Stimulated activated CD4-positive, alpha-beta T cell treated with anti-CD3 and anti-CD28 coated beads, TNF-alpha, amount 100 ng/mL, for 24 hours (primary cell): Measurements from ENCODE around the gene BAZ2B.
"Not testable (repeated sequence)": the region's sequence is repeated elsewhere in the genome, so short reads cannot be mapped to it uniquely, and the experiment has no call there.

Source experiments
- DNase-seq, 3 experiments: peaks; one replicate each; pipeline ENCODE4 v3.0.0-alpha.2; 2020; ENCODE audit warnings: low read depth in 3 of 3

The BAZ2B gene

GRCh38 chr2:159616286-159616701 is at the start of gene BAZ2B:
Gene BAZ2B (minus strand): TSS chr2:159616548. CDS start chr2:159478719, 137,829 bp downstream.
- no peak for DNase-seq

- DNase-seq: no peak
Measured at GRCh38 chr2:159661286-159661685, 44.9 kb upstream of the BAZ2B start.

GRCh38 chr2:159658881-159659873 is 42.8 kb upstream of the BAZ2B start:
- DNase-seq: no peak

GRCh38 chr2:159653962-159654361 is 37.6 kb upstream of the BAZ2B start:
- DNase-seq: no peak

- no peak for DNase-seq
Measured at GRCh38 chr2:159651884-159652283, 35.5 kb upstream of the BAZ2B start.

- DNase-seq: no peak
Measured at GRCh38 chr2:159650574-159650973, 34.2 kb upstream of the BAZ2B start.

- DNase-seq: no peak
Measured at GRCh38 chr2:159648643-159649042, 32.3 kb upstream of the BAZ2B start.

GRCh38 chr2:159647667-159648066 is 31.3 kb upstream of the BAZ2B start:
- no peak for DNase-seq

GRCh38 chr2:159640176-159640575 is 23.8 kb upstream of the BAZ2B start:
- no peak for DNase-seq

- DNase-seq: no peak
Measured at GRCh38 chr2:159639712-159640111, 23.4 kb upstream of the BAZ2B start.

- DNase-seq: no peak
Measured at GRCh38 chr2:159639071-159639470, 22.7 kb upstream of the BAZ2B start.

- DNase-seq: no peak
Measured at GRCh38 chr2:159637988-159638501, 21.7 kb upstream of the BAZ2B start.

- no peak for DNase-seq
Measured at GRCh38 chr2:159637240-159637639, 20.9 kb upstream of the BAZ2B start.

GRCh38 chr2:159635006-159635789 is 18.9 kb upstream of the BAZ2B start:
- no peak for DNase-seq

GRCh38 chr2:159633219-159633618 is 16.9 kb upstream of the BAZ2B start:
- no peak for DNase-seq

- DNase-seq: not testable (repeated sequence)
Measured at GRCh38 chr2:159625628-159626027, 9.3 kb upstream of the BAZ2B start.

GRCh38 chr2:159623436-159623835 is 7.1 kb upstream of the BAZ2B start:
- DNase-seq: no peak

- DNase-seq: no peak
Measured at GRCh38 chr2:159622966-159623365, 6.6 kb upstream of the BAZ2B start.

- DNase-seq: no peak
Measured at GRCh38 chr2:159620796-159621195, 4.4 kb upstream of the BAZ2B start.

- no peak for DNase-seq
Measured at GRCh38 chr2:159617646-159618045, 1.3 kb upstream of the BAZ2B start.

- no peak for DNase-seq
Measured at GRCh38 chr2:159617100-159617499, 752 bp upstream of the BAZ2B start.
